Measurements from ENCODE around the gene EMC6. TPM values are rescaled to one million over a fixed set of nuclear protein-coding genes. Genes with fewer than 3 reads are reported as not detected.
A peak's percentile ranks its signal among the peaks of the same experiment; 100 is the strongest.

The EMC6 gene
- polyA plus RNA-seq, 1 donor (not counting 4 experiments of a cell fraction or from before 2014, with no cell fraction given) = 35.4 TPM

DNA sequence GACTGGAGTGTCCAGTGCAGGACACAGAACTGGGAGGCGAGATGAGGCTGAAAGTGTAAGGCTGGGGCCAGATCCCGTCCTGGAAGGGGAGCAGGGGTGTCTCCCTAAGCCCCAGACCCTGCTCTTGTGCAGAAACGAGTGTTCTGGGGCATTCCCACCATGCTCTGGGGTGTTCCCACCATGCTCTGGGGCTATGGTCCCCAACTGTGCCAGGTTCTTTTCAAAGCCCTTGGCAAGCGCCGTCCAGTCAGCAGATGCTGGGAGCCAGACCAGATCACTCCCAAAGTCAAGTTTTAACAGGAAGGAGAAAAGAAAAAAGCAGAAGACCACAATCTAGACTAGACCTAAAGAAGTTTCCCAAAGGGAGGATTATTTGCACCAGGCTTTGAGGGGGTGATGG lies 2.8 kb upstream of the EMC6 start:
- DNase-seq (ENCODE audit: low read depth, low spot score) (no peak), FAIRE-seq (peak; percentile 9)
- H3K9me1 ChIP-seq (ENCODE audit: control insufficient read depth, extremely low read depth, insufficient read depth, low read length) = peaks cover 8% of the 10 kb centered on the region
- H3K9ac ChIP-seq (ENCODE audit: control insufficient read depth, extremely low read depth, insufficient read depth, low read length) = peak overlapping the region; percentile 16
- peaks cover 50% of the 10 kb centered on the region for H3K79me2 ChIP-seq (ENCODE audit: control insufficient read depth, insufficient read depth, low read length)
- peaks cover 27 to 29% of the 10 kb centered on the region in 2 experiments for H3K36me3 ChIP-seq (ENCODE audit: control insufficient read depth in 2 of 2, extremely low read depth in 1 of 2, insufficient read depth in 2 of 2, low read length in 2 of 2)
- peaks cover 30% of the 10 kb centered on the region for H3K4me1 ChIP-seq (ENCODE audit: control insufficient read depth, extremely low read depth, insufficient read depth, low read length)
- H4K20me1 ChIP-seq (ENCODE audit: control insufficient read depth, extremely low read depth, insufficient read depth, low read length) = peaks cover 12% of the 10 kb centered on the region
- peak overlapping the region; percentile 25 for H3K27ac ChIP-seq (ENCODE audit: control insufficient read depth, insufficient read depth, low read length)
- no peak overlapping the region for H2AFZ ChIP-seq (ENCODE audit: control insufficient read depth, low read length)
- no peaks in the 10 kb centered on the region for H3K27me3 ChIP-seq (ENCODE audit: control insufficient read depth, extremely low read depth, insufficient read depth, low read length)
- dilution Hi-C loops (cut with MboI; ENCODE audit: extremely low pct_ligation_motif_present, low sequenced_read_pairs) = no loop called here
- peak overlapping the region; percentile 100 for H3K4me2 ChIP-seq (ENCODE audit: control insufficient read depth, extremely low read depth, insufficient read depth, low read depth, low read length)
- TF ChIP-seq, protein P1, sequence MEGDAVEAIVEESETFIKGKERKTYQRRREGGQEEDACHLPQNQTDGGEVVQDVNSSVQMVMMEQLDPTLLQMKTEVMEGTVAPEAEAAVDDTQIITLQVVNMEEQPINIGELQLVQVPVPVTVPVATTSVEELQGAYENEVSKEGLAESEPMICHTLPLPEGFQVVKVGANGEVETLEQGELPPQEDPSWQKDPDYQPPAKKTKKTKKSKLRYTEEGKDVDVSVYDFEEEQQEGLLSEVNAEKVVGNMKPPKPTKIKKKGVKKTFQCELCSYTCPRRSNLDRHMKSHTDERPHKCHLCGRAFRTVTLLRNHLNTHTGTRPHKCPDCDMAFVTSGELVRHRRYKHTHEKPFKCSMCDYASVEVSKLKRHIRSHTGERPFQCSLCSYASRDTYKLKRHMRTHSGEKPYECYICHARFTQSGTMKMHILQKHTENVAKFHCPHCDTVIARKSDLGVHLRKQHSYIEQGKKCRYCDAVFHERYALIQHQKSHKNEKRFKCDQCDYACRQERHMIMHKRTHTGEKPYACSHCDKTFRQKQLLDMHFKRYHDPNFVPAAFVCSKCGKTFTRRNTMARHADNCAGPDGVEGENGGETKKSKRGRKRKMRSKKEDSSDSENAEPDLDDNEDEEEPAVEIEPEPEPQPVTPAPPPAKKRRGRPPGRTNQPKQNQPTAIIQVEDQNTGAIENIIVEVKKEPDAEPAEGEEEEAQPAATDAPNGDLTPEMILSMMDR (optimal IDR thresholded peaks at IDR 0.05 in 1 of 3, IDR thresholded peaks at IDR 0.05 in 1 of 3, conservative IDR thresholded peaks at IDR 0.05 in 1 of 3; ENCODE audit: extremely low read depth in 1 of 3, insufficient read depth in 2 of 3, low read length in 3 of 3) = no peak
- no peak for TF ChIP-seq EZH2 (IDR thresholded peaks at IDR 0.05; ENCODE audit: low read length)
- no peaks in the 10 kb centered on the region for H3K9me3 ChIP-seq (ENCODE audit: control insufficient read depth, low read depth, low read length)
- peak overlapping the region; percentile 96 to 99 (median 98) for H3K4me3 ChIP-seq (ENCODE audit: control insufficient read depth in 2 of 3, extremely low read depth in 1 of 3, insufficient read depth in 2 of 3, low read depth in 1 of 3, low read length in 3 of 3)

DNA sequence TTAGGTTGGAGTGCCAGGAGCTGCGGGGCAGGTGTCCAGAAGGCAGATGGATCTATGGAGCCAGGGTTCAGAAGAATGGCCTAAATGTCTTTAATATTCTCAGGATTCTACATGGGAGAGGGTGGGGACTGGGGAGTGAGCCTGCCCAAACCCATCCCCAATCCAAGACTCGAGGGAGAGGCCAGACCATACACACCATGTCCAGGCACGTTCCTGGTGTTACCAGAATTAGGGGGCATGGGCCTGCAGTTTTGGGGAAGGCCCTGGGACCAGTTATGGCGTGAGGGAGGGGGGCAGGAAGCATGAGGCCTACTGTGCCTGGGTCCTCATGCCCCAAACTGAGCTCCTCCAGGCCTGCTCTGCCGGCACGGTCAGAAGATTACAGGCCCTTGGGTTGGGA lies 2.1 kb upstream of the EMC6 start:
- DNase-seq (ENCODE audit: low read depth, low spot score) = no peak
- Histone ChIP-seq H3K4me2 (ENCODE audit: control insufficient read depth, extremely low read depth, insufficient read depth, low read depth, low read length) (peak overlapping the region; percentile 100), H3K4me3 (ENCODE audit: control insufficient read depth in 2 of 3, extremely low read depth in 1 of 3, insufficient read depth in 2 of 3, low read depth in 1 of 3, low read length in 3 of 3) (peak overlapping the region; percentile 96 to 99 (median 98)), H3K9me1 (ENCODE audit: control insufficient read depth, extremely low read depth, insufficient read depth, low read length) (peaks cover 5% of the 10 kb centered on the region), H3K36me3 (ENCODE audit: control insufficient read depth in 2 of 2, extremely low read depth in 1 of 2, insufficient read depth in 2 of 2, low read length in 2 of 2) (peaks cover 22 to 30% of the 10 kb centered on the region in 2 experiments), H3K27ac (ENCODE audit: control insufficient read depth, insufficient read depth, low read length) (peak overlapping the region; percentile 88), H3K79me2 (ENCODE audit: control insufficient read depth, insufficient read depth, low read length) (peaks cover 50% of the 10 kb centered on the region), H3K9me3 (ENCODE audit: control insufficient read depth, low read depth, low read length) (no peaks in the 10 kb centered on the region), H4K20me1 (ENCODE audit: control insufficient read depth, extremely low read depth, insufficient read depth, low read length) (peaks cover 12% of the 10 kb centered on the region), H3K4me1 (ENCODE audit: control insufficient read depth, extremely low read depth, insufficient read depth, low read length) (peaks cover 30% of the 10 kb centered on the region), H3K9ac (ENCODE audit: control insufficient read depth, extremely low read depth, insufficient read depth, low read length) (peak overlapping the region; percentile 41), H2AFZ (ENCODE audit: control insufficient read depth, low read length) (no peak overlapping the region), H3K27me3 (ENCODE audit: control insufficient read depth, extremely low read depth, insufficient read depth, low read length) (no peaks in the 10 kb centered on the region)
- dilution Hi-C loops (cut with MboI; ENCODE audit: extremely low pct_ligation_motif_present, low sequenced_read_pairs) = no loop called here
- peak; percentile 82 for FAIRE-seq
- TF ChIP-seq EZH2 (IDR thresholded peaks at IDR 0.05; ENCODE audit: low read length) = no peak
- TF ChIP-seq, protein P1 (optimal IDR thresholded peaks at IDR 0.05 in 1 of 3, IDR thresholded peaks at IDR 0.05 in 1 of 3, conservative IDR thresholded peaks at IDR 0.05 in 1 of 3; ENCODE audit: extremely low read depth in 1 of 3, insufficient read depth in 2 of 3, low read length in 3 of 3) = no peak

All from keratinocyte (primary cell).